HG03432 (cell line): ENCODE results near the gene SNRNP200.

ENCODE experiments used
- ATAC-seq: cut with Tn5 transposase; IDR thresholded peaks from one replicate; pipeline ENCODE4 v1.9.1; 2021; ENCODE audit warnings: mild to moderate bottlenecking, moderate library complexity; ENCODE audit not compliant: unreplicated experiment

The SNRNP200 gene

DNA sequence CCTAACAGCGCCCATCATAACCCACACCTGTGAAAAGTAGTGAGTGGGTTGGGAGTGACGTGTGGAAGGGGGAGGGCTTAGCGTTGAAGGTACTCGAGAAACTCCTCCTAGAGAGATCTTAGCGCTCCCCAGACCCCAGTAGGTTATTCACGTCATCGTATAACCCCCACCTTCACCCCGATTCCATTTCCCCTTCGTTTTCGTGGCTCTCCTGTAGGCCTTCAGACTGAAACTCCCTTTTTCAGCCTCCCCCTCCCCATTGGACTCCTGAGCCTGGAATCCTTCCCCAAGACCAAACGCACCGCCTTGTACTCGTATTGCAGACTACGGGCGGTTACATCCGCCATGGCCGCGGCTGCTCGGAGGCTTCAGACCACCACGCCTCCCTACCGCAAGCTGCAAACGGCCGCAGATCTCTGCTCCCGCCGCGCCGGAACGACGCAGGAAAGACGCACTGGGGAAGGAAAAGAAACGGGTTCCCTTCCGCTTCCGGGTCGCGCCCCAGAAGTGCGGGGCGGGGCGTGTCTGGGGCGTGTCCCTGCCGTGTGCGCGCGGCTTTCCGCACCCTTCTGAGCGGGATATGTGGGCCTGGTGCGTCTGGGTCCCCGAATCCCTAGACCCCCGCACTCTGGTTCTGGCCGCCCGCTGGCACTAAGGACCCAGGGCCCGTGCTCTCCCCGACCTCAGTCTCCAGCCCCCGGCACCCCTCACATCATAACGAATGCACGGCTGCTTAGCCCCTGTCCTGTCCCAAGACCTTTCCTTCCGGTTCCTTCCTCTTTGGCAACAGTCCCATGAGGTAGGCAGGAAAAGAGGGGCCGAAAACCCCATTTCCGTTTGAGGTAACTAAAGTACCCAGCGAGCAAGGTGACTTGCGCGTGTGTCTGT lies at the start of gene SNRNP200:
Gene SNRNP200, minus strand, starts transcription at position 456 of the 888 bp plus-strand sequence. Its CDS starts 109 bp downstream, at position 347.
- peak; percentile 94 for ATAC-seq

DNA sequence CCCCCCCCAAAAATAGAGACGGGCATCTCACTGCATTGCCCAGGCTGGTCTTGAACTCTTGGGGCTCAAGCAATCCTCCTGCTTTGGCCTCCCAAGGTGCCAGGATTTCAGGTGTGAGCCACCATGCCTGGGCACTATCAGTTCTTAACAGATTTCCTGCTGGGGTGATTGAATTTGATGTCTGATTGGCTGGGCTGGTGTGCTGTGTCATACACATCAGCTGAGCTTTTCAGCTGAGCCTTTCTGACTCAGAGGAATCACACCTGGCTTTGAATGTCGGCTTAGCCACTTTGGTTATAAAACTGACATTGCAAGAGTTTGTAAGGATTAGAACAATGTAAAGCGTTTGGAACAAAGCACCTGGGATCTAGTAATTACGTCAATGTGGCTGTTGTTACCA lies 49.1 kb upstream of the SNRNP200 start:
- no peak for ATAC-seq

DNA sequence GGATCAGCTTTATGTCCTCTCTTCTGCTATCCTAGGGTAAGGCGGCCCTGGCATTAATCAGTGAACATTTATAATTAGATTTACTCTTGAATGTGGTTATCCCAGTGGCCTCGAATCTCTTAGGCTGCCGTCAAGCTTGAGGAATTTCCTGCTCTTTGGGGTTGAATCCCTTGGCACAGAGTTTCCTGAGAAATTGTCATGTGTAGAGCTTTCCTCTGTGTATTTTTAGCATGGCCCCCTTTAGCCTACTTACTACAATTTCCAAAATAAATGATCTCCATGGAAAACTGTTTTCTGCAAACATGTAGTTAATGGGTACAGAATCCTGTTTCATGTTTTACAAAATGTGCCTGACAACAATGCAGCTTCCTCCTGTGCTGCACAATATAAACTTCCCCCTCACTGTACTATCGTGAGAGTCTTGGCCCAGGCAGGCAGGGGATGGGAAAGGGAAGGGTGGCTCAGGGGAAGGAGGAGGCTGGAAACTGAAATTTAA lies 48.3 kb upstream of the SNRNP200 start:
- no peak for ATAC-seq

DNA sequence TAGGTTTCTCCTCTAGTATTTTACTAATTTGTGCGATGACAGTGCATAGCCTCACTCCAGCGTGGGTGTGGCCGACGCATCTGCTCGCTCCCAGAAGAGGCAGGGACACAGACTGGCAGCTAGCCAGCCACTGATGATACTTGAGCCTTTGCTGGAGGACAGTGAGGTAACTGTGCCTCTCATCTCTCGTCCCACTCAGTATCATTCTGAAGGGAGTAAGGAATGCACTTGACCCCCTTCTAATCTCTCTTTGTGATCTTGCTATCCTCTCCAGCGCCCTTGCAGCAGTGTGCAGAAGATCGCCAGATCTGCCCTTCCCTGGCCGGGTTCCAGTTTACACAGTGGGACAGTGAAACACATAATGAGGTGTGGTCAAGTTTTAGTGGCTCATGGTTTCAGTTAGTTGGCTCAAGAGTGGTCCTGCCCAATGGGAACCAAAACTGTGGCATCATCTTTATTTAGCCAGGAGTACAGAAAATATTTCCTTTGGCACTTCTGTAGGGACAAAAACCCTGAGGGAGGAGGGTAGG lies 47.8 kb upstream of the SNRNP200 start:
- no peak for ATAC-seq

DNA sequence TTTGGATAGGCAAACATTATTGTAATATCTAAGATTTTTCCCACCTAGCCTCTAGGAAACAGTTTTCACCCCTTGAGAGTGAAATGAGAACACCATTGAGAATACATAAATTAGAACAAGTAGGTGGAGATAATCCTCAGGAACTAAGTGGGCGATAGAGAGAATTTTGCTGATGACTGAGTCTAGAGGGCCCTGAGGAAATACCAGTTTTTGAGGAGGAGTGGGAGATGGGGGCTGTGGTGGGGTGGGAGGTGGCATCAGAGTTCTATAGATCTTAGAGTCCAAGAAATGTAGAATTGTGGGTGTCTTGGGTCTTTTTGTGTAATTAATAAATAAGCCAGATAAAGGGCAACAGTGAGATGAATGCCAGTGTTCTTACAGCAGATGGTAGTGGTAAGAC lies 42.0 kb upstream of the SNRNP200 start:
- no peak for ATAC-seq

DNA sequence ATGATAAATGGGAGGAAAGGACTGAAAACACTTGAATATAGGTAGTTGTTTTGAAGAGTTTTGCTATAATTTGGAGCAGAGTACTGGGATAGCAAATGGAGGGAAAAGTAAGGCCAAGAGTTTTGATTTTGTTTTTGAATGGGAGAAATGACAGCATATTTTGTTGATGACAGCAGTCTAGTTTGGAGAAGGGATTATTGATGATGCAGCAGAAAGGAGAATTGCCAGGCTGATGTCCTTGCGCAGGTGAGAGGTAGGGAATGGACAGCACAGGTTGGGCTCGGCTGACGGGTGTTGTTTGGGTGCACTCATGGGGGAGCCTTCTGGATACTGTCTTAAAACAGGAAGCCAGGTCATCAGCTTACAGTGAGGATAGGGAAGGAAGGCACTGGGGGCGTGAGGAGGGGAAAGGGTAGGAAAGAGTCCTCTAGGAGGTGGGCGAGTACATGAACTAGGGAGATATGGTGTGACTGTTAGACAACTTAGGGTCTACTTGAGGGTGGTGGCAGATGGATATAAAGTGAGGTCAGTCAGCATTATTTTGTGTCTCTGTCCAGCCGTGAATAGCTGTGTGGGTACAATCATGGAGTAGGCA lies 40.6 kb upstream of the SNRNP200 start:
- ATAC-seq, result no peak

DNA sequence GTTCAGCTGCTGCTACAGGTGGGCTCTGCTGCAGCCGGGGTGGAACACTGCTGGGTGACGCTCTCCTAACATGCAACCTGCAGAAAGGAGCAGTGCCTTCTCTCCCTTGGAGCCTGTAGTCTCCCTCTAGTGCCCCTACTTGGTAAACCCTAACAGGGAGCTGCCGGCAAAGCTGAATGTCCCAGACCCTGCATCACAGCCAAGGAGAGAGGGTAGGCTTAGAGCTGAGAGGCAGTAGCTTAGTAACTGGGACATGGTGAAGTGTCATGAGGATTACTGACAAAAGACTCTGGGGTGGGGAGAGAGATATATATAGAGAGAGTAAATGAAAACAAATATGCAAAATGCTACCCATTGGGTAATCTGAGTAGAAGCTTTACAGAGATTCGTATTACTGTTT lies 40.1 kb upstream of the SNRNP200 start:
- no peak for ATAC-seq

DNA sequence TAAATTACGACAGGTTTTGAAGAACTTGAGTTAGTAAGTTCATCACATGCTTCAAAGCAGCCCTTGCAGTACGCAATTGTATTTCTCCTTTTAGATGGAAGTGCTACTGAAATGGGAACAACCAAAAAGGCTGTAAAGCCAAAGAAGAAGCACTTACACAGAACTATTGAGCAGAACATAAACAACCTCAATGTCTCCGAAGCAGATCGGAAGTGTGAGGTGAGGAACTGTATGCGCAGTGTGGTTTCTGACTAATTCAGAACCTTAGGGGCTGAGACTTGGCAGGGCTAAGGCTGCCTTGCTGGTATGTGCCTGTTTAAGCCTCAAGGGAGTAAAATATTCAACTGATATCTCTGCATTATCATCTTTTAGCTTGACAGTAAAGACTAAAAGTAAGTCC lies 38.7 kb upstream of the SNRNP200 start:
- peak; percentile 89 for ATAC-seq

DNA sequence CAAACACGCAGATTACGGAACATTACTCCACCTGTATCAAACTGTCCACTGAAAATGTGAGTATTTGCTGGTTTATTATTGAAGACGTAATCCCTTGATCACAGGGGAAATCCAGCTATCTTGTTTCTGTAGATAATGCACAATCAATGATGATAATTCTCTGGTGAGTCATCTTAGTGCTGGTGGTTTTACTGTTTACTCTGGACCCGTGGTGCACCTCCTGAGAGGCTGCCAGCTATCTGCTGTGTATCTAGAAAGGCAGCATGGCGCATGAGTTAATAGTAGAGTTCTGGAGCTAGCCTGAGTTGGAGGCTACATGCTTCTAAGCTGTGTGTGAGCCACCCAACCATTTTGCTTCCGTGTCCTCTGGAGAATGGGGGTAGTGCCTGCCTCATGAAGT lies 36.7 kb upstream of the SNRNP200 start:
- ATAC-seq, result no peak

DNA sequence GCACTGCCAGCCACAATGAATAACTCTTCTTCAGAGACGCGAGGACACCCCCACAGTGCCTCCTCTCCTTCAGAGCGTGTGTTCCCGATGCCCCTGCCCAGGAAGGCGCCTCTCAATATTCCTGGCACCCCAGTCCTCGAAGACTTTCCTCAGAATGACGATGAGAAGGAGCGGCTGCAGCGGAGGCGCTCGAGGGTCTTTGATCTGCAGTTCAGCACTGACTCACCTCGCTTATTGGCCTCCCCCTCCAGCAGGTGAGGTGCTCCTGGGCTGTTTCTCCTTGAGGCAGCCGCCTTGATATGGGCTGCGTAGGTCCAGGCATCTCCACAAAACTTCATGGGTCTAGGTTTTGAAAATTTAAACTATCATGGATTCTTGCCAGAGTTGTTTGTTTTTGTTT lies 36.3 kb upstream of the SNRNP200 start:
- ATAC-seq, result no peak

DNA sequence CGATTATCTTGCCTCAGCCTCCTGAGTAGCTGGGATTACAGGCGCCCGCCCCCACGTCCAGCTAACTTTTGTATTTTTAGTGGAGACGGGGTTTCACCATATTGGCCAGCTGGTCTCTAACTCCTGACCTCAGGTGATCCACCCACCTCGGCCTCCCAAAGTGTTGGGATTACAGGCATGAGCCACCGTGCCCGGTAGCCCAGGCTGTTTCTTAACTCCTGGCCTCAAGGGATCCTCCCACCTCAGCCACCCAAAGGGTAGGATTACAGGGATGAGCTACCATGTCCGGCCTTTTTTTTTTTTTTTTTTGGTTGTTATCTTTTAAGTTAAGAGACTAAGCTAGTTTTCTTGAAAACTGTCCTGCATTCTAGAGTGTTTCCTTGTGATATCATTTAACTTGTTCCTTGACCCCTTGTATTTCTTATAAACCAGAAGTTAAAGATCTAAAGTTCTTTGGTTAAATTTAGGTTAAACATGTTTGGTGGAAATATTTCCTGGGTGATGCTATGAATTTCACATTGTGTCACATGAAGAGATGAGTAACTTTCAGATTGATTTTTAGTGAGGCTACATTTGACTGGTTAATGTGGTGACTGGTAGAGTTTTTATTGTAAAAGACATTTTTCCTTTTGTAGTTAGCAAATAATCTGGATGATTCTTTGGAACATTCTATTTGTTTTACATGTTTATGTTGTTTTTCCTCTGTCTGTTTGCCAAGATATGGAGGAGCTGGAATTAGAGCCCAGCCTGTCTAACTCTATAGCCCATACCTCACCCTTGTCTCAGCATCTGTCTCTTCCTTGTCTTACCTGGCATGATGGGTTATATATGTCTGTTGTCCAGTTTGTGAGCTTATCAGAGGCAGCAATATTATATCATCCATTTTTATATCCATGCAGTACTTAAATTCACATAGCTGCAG lies 35.4 kb upstream of the SNRNP200 start:
- no peak for ATAC-seq

DNA sequence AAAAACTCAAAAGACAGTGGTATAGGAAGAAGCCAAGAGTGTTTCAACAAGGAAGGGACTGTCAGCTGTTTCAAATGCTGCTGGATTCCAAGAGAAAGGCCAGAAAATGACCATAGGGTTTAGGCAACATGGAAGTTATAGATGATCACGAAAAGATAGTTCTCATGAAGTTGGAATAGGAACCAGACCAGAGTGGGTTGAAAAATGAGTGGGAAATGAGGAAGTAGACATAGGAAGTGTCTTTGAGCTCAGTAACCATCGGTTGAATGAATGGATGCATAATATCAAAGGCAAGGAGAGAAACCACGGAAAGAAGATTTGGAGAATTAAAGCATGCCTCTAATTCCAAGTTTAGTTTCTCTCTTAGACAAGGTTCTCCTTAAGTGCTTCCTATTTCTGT lies 31.5 kb upstream of the SNRNP200 start:
- ATAC-seq, result no peak

DNA sequence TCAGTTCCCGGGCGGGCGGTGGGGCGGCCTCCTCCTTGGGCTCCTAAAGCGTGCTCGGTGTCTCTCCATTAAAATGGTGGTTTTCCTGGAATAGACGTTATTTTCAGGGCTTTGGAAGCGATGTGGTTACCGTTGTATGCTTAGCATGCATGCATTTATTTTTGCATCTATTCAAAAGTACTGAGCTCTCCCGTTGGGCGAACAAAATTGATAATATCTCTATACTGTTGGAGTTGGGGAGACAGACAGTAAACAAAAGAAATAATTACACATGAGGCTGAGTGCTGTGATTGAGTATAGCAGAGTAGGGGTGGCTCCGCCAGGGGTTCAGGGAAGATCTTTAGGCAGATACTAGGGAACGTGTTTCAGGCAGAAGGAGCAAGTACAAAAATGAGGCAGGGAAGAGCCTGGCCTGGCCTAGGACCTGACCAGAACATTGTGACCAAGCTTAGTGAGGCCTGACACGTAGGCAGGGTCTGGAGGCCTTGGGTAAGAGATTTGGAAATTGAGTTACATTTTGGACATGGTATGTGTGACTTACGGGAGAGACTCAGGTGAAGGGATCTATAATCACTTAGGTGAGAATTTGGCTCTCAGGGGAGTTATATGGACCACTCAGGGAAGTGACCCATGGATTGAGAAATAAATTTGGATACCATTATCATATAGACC lies 30.9 kb upstream of the SNRNP200 start:
- ATAC-seq, result peak; percentile 1

DNA sequence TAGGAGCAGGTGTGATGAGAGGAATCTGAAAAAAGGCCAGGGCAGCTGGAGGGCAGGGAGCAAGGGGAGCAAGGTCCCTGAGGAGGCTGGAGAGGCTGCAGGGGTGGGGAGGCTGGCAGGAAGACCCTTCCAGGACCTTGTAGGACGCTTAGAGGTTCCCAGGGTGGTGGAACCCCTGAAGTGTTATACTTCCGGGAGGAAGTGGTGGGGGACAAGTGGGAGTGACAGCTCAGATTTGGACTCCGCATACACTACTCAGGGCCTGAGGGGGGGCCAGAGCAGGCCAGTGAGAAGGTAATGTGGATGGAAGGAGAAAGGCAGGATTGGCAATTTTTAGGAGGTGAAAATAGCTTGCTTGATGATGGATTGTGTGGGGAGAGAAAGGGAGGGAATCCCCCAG lies 28.4 kb upstream of the SNRNP200 start:
- ATAC-seq, result no peak

DNA sequence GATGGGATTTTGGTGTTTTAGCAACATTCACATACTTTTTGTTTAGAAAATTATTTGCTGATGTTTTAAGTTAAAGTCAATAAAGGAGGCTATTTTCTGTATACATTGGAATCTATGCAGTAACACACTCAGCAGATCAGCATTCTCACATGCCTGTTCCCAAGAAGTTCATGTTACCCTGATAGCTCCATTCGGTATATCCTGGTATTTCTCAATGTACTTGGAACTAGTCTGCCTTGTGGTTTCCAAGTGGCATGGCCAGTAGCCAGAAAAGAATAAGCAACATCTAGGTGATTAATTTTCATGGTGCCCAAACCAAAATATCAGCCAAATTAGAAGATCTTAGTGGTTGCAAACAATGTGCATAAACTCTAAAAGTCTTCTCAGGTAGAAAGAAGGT lies 25.1 kb upstream of the SNRNP200 start:
- ATAC-seq, result no peak

DNA sequence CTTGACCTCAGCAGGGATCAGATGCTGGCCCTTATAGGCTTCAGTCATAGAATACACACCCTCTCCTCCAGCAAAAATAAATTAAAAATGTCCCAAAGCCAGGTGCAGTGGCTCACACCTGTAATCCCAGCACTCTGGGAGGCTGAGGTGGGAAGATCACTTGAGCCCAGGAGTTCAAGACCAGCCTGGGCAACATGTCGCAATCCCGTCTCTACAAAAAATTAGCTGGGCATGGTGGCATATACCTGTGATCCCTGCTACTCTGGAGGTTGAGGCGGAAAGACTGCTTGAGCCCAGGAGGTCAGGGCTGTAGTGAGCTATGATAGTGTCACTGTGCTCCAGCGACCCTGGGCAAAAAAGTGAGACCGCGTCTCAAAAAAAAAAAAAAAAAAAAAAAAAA lies 24.5 kb upstream of the SNRNP200 start:
- ATAC-seq, result no peak

DNA sequence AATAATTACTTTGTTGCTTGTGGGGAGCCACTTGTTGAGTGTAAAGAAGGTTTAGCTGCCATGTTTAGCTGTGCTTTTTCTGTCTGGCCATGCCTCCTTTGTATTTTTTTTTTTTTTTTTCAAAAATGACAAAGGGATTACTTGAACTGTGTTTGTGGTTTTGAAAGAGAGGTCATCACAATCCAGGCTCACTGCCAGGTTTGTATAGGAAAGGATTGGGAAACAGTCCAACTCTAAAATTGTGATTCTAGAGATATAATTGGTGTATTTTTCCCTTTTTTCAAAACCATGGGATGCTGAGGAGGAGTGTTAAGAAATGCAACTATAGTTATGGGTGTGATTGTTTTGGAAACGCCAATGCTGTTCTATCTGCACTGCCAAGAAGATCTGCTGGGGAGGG lies 24.1 kb upstream of the SNRNP200 start:
- no peak for ATAC-seq

DNA sequence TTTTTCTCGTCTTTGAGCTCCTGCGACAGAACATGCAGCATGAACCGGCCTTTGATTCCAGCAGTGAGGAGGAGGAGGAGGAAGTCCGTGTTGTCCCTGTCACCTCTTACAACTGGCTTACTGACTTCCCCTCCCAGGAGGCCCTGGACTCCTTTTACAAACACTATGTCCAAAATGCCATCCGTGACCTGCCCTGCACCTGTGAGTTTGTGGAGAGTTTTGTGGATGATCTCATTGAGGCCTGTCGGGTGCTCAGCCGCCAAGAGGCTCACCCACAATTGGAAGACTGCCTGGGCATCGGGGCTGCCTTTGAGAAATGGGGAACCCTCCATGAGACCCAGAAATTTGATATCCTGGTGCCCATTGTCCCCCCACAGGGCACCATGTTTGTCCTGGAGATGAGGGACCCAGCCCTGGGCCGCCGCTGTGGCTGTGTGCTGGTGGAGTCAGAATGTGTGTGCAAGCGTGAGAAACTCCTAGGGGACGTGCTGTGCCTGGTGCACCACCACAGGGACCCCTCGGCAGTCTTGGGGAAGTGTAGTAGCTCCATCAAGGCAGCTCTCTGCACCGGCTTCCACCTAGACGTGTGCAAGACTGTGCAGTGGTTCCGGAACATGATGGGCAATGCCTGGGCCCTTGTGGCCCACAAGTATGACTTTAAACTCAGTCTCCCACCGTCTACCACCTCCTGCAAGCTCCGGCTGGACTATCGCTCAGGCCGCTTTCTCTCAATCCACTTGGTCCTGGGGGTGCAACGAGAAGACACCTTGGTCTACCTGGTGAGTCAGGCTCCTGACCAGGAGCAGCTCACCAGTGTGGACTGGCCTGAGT lies 21.9 kb upstream of the SNRNP200 start:
- no peak for ATAC-seq

DNA sequence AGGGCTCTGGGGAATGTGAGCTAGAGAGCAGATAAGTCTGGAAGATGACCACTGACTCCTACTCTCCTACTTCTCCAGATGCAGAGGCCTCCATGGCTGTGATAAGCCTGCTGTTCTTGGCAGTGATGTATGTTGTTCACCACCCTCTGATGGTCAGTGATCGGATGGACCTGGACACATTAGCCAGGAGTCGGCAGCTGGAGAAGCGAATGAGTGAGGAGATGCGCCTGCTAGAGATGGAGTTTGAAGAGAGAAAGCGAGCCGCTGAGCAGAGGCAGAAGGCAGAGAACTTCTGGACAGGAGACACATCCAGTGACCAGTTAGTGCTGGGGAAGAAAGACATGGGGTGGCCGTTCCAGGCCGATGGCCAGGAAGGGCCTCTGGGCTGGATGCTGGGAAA lies 21.2 kb upstream of the SNRNP200 start:
- no peak for ATAC-seq

DNA sequence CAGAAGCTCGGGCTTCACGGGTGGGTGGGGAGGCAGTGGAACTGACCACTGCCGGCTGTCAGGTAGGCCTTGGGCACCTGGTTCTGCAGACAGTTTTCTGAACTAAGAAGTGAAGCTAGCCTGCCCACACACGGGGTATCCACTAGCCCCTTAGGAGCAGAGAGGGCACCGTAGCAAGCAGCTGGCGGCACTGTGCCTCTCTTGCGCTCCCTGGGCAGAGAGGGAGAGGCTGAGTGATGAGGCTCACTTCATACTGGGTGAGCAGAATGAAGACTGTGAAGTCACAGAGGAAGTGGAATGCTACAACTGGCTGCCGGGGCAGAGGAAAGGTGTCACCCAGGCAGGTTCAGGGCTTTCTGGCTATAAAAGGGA lies 20.5 kb upstream of the SNRNP200 start:
- no peak for ATAC-seq
